A673 (cell line): ENCODE data around the gene KRTAP26-1.

Source experiments
- CTCF ChIP-seq: fragments of 300-800, 200-600 bp; sonication (generic); conservative IDR thresholded peaks from 2 replicates; pipeline ENCODE4 v1.5.1; 2017; ENCODE audit warnings: low read depth, mild to moderate bottlenecking, antibody characterized with exemption, low read length, moderate library complexity, mixed read lengths
- EZH2 ChIP-seq: fragments of 200-600 bp; sonication (generic); IDR thresholded peaks from 2 replicates; pipeline ENCODE4 v1.6.1; 2017; ENCODE audit warnings: borderline replicate concordance, low read depth, mild to moderate bottlenecking, mixed read lengths, antibody characterized with exemption, low read length; ENCODE audit not compliant: poor library complexity, severe bottlenecking

GRCh38 chr21:30271156-30271555 lies 49.0 kb downstream of the KRTAP26-1 start:
- TF ChIP-seq EZH2 (no peak), CTCF (no peak)
